Upper lobe of right lung (tissue), 1 donor: ENCODE measurements around the gene EPHB4. TPM values are rescaled to one million over a fixed set of nuclear protein-coding genes. Genes with fewer than 3 reads are reported as not detected.

Source experiments
- ATAC-seq: fragments of 200-7000 bp; cut with Tn5 transposase; one replicate; pipeline ENCODE4 v1.9.1; 2020; ENCODE audit warnings: mild to moderate bottlenecking, moderate library complexity
- DNase-seq: peaks from one replicate; pipeline ENCODE4 v3.0.0-alpha.2; 2020
- H3K27ac ChIP-seq: fragments of 200-600 bp; one replicate; pipeline ENCODE4 v1.8.0; 2022
- H3K27me3 ChIP-seq: fragments of 200-600 bp; one replicate; pipeline ENCODE4 v1.8.0; 2022; ENCODE audit warnings: mild to moderate bottlenecking
- H3K36me3 ChIP-seq: fragments of 200-600 bp; one replicate; pipeline ENCODE4 v1.8.0; 2022
- H3K4me1 ChIP-seq: fragments of 200-600 bp; one replicate; pipeline ENCODE4 v1.8.0; 2022
- H3K4me3 ChIP-seq: fragments of 200-600 bp; one replicate; pipeline ENCODE4 v1.8.0; 2022; ENCODE audit warnings: mild to moderate bottlenecking
- H3K9me3 ChIP-seq: fragments of 200-600 bp; one replicate; pipeline ENCODE4 v1.8.0; 2022
- intact Hi-C: fragments of 100-400 bp; cut with DNase I; formaldehyde crosslinking; loops from one replicate; pipeline ENCODE4 v1.11.0; 2022
- total RNA-seq: library from RNA; stranded (reverse); fragmentation: NEBNext Ultra II Directional; extraction: Animal tissue kit (Norgen Biotek cat#: 25700); gene quantifications from one replicate; pipeline ENCODE4 v1.2.1, GENCODE V29; 2021
- TF ChIP-seq, protein P1 (sequence below): fragments of 200-600 bp; IDR thresholded peaks from one replicate; pipeline ENCODE4 v1.8.0; 2022; ENCODE audit warnings: antibody characterized with exemption
- donor health status: DM: no; HTN: yes; CAD: no; lungs with severe emphysema.

Gene EPHB4
- total RNA-seq, 1 donor from 2014 or later = 117 TPM

GRCh38 chr7:100847360-100847759 is 20.0 kb upstream of the EPHB4 start:
- intact Hi-C loops = no loop called here
- H3K4me3 ChIP-seq = no peak overlapping the region
- no peaks in the 10 kb centered on the region for H3K9me3 ChIP-seq
- ATAC-seq (no peak), DNase-seq (no peak)
- H3K27me3 ChIP-seq = no peaks in the 10 kb centered on the region
- TF ChIP-seq, protein P1, sequence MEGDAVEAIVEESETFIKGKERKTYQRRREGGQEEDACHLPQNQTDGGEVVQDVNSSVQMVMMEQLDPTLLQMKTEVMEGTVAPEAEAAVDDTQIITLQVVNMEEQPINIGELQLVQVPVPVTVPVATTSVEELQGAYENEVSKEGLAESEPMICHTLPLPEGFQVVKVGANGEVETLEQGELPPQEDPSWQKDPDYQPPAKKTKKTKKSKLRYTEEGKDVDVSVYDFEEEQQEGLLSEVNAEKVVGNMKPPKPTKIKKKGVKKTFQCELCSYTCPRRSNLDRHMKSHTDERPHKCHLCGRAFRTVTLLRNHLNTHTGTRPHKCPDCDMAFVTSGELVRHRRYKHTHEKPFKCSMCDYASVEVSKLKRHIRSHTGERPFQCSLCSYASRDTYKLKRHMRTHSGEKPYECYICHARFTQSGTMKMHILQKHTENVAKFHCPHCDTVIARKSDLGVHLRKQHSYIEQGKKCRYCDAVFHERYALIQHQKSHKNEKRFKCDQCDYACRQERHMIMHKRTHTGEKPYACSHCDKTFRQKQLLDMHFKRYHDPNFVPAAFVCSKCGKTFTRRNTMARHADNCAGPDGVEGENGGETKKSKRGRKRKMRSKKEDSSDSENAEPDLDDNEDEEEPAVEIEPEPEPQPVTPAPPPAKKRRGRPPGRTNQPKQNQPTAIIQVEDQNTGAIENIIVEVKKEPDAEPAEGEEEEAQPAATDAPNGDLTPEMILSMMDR = no peak
- H3K27ac ChIP-seq = no peak overlapping the region
- no peaks in the 10 kb centered on the region for H3K4me1 ChIP-seq
- H3K36me3 ChIP-seq = no peaks in the 10 kb centered on the region

DNA sequence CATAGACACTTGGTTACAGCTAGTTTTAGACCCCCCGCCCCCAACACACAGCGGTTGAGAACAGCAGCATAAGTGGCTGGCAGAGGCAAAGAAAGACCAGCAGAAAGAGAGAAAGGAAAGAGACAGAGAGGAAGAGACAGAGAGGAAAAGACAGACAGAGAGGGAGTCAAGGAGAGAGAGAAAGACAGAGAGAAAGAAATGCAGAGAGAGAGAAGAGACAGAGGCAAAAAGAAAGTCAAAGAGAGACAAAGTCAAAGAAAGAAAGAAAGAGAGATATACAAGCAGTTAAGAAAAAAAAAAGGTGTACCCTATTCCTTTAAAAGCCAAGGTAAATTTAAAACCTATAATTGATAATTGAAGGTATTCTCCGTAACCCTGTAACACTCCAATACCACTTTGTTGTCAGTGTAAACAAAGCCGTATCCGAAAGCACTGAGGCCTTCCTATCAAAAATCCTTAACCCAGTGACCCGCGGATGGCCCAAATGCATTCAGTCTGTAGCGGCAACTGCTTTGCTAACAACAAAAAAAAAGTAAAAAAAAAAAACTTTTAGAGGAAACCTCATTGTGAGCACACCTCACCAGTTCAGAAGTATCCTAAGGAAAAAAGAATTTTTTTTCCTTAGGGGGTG is 13.3 kb upstream of the EPHB4 start:
- Histone ChIP-seq H3K27ac (no peak overlapping the region), H3K4me3 (no peak overlapping the region), H3K9me3 (no peaks in the 10 kb centered on the region), H3K27me3 (no peaks in the 10 kb centered on the region), H3K36me3 (no peaks in the 10 kb centered on the region), H3K4me1 (peaks cover 4% of the 10 kb centered on the region)
- DNase-seq (no peak), ATAC-seq (no peak)
- intact Hi-C loops = no loop called here
- TF ChIP-seq, protein P1 = no peak

GRCh38 chr7:100839361-100839760 is 12.0 kb upstream of the EPHB4 start:
- no peaks in the 10 kb centered on the region for H3K36me3 ChIP-seq
- DNase-seq (no peak), ATAC-seq (no peak)
- no peak overlapping the region for H3K4me3 ChIP-seq
- H3K27ac ChIP-seq = no peak overlapping the region
- H3K4me1 ChIP-seq = peaks cover 4% of the 10 kb centered on the region
- H3K9me3 ChIP-seq = no peaks in the 10 kb centered on the region
- TF ChIP-seq, protein P1 = no peak
- intact Hi-C loops = no loop called here
- H3K27me3 ChIP-seq = no peaks in the 10 kb centered on the region

DNA sequence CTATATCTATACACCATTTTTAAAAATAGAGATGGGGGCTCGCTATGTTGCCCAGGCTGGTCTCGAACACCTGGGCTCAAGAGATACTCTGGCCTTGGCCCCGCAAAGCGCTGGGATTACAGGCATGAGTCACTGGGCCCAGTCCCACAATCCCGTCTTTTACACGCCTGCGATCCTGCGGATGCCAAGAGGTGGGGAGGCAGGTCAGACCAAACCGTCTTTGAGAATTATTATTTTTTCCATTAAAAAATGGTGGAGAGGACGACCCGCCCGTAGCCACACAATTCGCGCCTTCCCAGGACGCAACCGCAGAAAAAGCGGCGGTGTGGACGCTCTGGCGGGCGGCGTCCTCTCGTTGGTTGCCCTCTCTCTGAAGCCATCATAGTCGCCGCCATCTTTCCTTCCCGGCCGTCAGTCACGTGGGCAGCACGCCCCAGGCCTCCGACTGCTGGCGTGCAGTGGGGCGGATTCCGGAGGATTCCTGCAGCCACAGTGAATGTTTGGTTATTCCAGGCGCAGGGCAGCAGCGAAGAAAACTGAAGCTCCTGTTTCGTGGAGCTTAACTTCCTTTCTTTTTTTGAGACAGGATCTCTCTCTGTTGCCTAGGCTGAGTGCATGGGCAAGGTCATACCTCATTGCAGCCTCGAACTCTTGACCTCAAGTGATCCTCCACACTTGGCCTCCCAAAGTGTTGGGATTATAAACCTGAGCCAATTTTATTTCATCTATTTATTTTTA is 9.9 kb upstream of the EPHB4 start:
- DNase-seq (peak; percentile 95), ATAC-seq (peak; percentile 96)
- TF ChIP-seq, protein P1 = no peak
- intact Hi-C loops = no loop called here
- Histone ChIP-seq H3K27ac (peak overlapping the region; percentile 82), H3K4me1 (peaks cover 4% of the 10 kb centered on the region), H3K4me3 (peak overlapping the region; percentile 52), H3K27me3 (no peaks in the 10 kb centered on the region), H3K9me3 (no peaks in the 10 kb centered on the region), H3K36me3 (no peaks in the 10 kb centered on the region)

- intact Hi-C loops = no loop called here
- Histone ChIP-seq H3K9me3 (no peaks in the 10 kb centered on the region), H3K4me1 (peaks cover 4% of the 10 kb centered on the region), H3K4me3 (peak overlapping the region; percentile 52), H3K27me3 (no peaks in the 10 kb centered on the region), H3K27ac (peak overlapping the region; percentile 82), H3K36me3 (no peaks in the 10 kb centered on the region)
- ATAC-seq (no peak), DNase-seq (no peak)
- TF ChIP-seq, protein P1 = no peak
Measured at GRCh38 chr7:100836812-100837098, 9.4 kb upstream of the EPHB4 start.
